SK-N-MC (cell line): ENCODE results near the gene TMEM132D.

Experiments used
- EZH2 ChIP-seq: fragments of 200-600 bp; sonication (generic); IDR thresholded peaks from one replicate; pipeline ENCODE4 v1.6.1; 2017; ENCODE audit warnings: antibody characterized with exemption
- FOXP2 ChIP-seq: optimal IDR thresholded peaks from 2 replicates; pipeline ENCODE3; 2011; ENCODE audit warnings: mild to moderate bottlenecking, moderate library complexity; ENCODE audit not compliant: insufficient read depth; ENCODE audit errors: extremely low read length, control extremely low read depth
- POLR2AphosphoS5 ChIP-seq: IDR thresholded peaks from 2 replicates; pipeline ENCODE4 v1.6.1; 2012; ENCODE audit warnings: mild to moderate bottlenecking, low read depth, low read length, borderline replicate concordance

- no peak for TF ChIP-seq EZH2
- TF ChIP-seq POLR2AphosphoS5, result no peak
- TF ChIP-seq FOXP2, result no peak
Observed at GRCh38 chr12:129847063-129847462, 56.8 kb downstream of the TMEM132D start.
